CD4-positive, alpha-beta T cell (primary cell): Measurements from ENCODE around the gene CATSPERZ. TPM values are rescaled to one million over a fixed set of nuclear protein-coding genes. Genes with fewer than 3 reads are reported as not detected.
A peak's percentile ranks its signal among the peaks of the same experiment; 100 is the strongest.

Experiments used
- ATAC-seq: fragments of 200-7000 bp; cut with Tn5 transposase; one replicate; pipeline ENCODE4 v1.10.0; 2022; ENCODE audit warnings: mild to moderate bottlenecking; ENCODE audit not compliant: poor library complexity
- CTCF ChIA-PET: fragments of 350-600 bp; sonication (Branson Sonifier 250); formaldehyde crosslinking; loops from one replicate; lab custom pipeline; 2021; ENCODE audit warnings: antibody characterized with exemption, inconsistent platforms; lab: Charles Lee
- POLR2A ChIA-PET: fragments of 350-600 bp; sonication (Branson Sonifier 250); formaldehyde crosslinking; loops from one replicate; lab custom pipeline; 2021; ENCODE audit warnings: antibody characterized with exemption, inconsistent platforms; lab: Charles Lee
- DNase-seq, 14 experiments: peaks; one replicate each; pipeline ENCODE4 v3.0.0-alpha.2; 2013 to 2020; ENCODE audit warnings: mixed read lengths in 2 of 14
- H3K27ac ChIP-seq, 2 donors: one replicate each; pipeline versions ENCODE4 v1.5.1 to v1.7.0; 2013; ENCODE audit warnings: low read length in 2 of 2, low read depth in 1 of 2, mild to moderate bottlenecking in 1 of 2
- H3K27me3 ChIP-seq, 2 experiments: 1 replicate in 1 of 2; 2 replicates in 1 of 2; pipeline versions ENCODE4 v1.6.1 to v1.7.0; 2013; ENCODE audit warnings: low read length in 2 of 2, control low read depth in 1 of 2, mild to moderate bottlenecking in 1 of 2, moderate library complexity in 1 of 2; ENCODE audit not compliant: insufficient read depth in 2 of 2, control insufficient read depth in 1 of 2
- H3K36me3 ChIP-seq: one replicate; pipeline ENCODE4 v1.6.1; 2013; ENCODE audit warnings: low read length, control low read depth; ENCODE audit not compliant: insufficient read depth
- H3K4me1 ChIP-seq: one replicate; pipeline ENCODE4 v1.6.1; 2013; ENCODE audit warnings: low read length, control low read depth; ENCODE audit not compliant: insufficient read depth
- H3K4me3 ChIP-seq: one replicate; pipeline ENCODE4 v1.5.1; 2013; ENCODE audit warnings: mild to moderate bottlenecking, low read length, moderate library complexity
- H3K9me3 ChIP-seq, 2 experiments: 1 replicate in 1 of 2; 2 replicates in 1 of 2; pipeline versions ENCODE4 v1.6.1 to v1.7.0; 2013; ENCODE audit warnings: low read length in 2 of 2, mild to moderate bottlenecking in 2 of 2, control low read depth in 1 of 2, moderate library complexity in 1 of 2; ENCODE audit not compliant: control insufficient read depth in 1 of 2, insufficient read depth in 1 of 2
- H3K27ac Mint-ChIP-seq: one replicate; pipeline ENCODE4 v1.8.0; 2020; ENCODE audit warnings: mixed read lengths
- H3K27me3 Mint-ChIP-seq: one replicate; pipeline ENCODE4 v1.8.0; 2021; ENCODE audit warnings: mixed read lengths
- H3K36me3 Mint-ChIP-seq: one replicate; pipeline ENCODE4 v1.8.0; 2021; ENCODE audit warnings: low read depth, mixed read lengths
- H3K4me1 Mint-ChIP-seq: one replicate; pipeline ENCODE4 v1.8.0; 2021; ENCODE audit warnings: low read depth, mixed read lengths
- H3K4me3 Mint-ChIP-seq: one replicate; pipeline ENCODE4 v1.8.0; 2020; ENCODE audit warnings: mild to moderate bottlenecking, mixed read lengths
- H3K9me3 Mint-ChIP-seq: one replicate; pipeline ENCODE4 v1.8.0; 2020; ENCODE audit warnings: mixed read lengths
- CTCF ChIP-seq: fragments of 200-600 bp; IDR thresholded peaks from one replicate; pipeline ENCODE4 v1.8.0; 2022; ENCODE audit warnings: antibody characterized with exemption, mild to moderate bottlenecking
- intact Hi-C, 2 experiments: fragments of 100-400 bp; cut with DNase I in 1 of 2; cut with micrococcal nuclease in 1 of 2; formaldehyde crosslinking; loops; one replicate each; pipeline versions ENCODE4 v1.15.1 to v1.9.0; 2023 to 2025; cut with DNase I, micrococcal nuclease
- total RNA-seq, 174 experiments: library from RNA in 2 of 174; stranded (reverse) in 2 of 174; gene quantifications; one replicate each; pipeline ENCODE4 v1.2.3 and lab custom pipeline; 2021 to 2026

CATSPERZ gene
- total RNA-seq, 2 experiments from 2014 or later: not detected

- ChIA-PET CTCF (interaction anchor here (1.3 to 3.9 kb wide), 4 partner anchors 10 to 70 kb away, joined by 3 to 34 read pairs (median 9); partner anchors contain the start of genes PRDX5 and TRMT112), POLR2A (interaction anchor here (1.4 to 4.7 kb wide), 5 partner anchors 14 to 156 kb away, joined by 3 to 103 read pairs (median 9); partner anchors contain the start of genes ESRRA, PRDX5, STIP1 and TRMT112)
- Histone ChIP-seq H3K36me3 (peaks cover 53% of the 10 kb centered on the region), H3K4me1 (peaks cover 55% of the 10 kb centered on the region), H3K4me3 (peak overlapping the region; percentile 81), H3K27ac (no peak overlapping the region), H3K27me3 (no peaks in the 10 kb centered on the region), H3K9me3 (no peaks in the 10 kb centered on the region)
- Mint-ChIP-seq H3K27ac (peak overlapping the region; percentile 93), H3K9me3 (no peaks in the 10 kb centered on the region), H3K27me3 (no peaks in the 10 kb centered on the region), H3K36me3 (peaks cover 43% of the 10 kb centered on the region), H3K4me1 (peaks cover 54% of the 10 kb centered on the region), H3K4me3 (peak overlapping the region; percentile 92)
- intact Hi-C loops: loop anchor here in 1 of 2 experiments (5.0 kb wide), 1 partner anchor 34 kb away; the partner anchor contains the start of gene ESRRA
- peak in 1 of 14 experiments; percentile 49 for DNase-seq
- TF ChIP-seq CTCF: no peak
- no peak for ATAC-seq
Measured at GRCh38 chr11:64341429-64341828, 41.3 kb downstream of the CATSPERZ start.

DNA sequence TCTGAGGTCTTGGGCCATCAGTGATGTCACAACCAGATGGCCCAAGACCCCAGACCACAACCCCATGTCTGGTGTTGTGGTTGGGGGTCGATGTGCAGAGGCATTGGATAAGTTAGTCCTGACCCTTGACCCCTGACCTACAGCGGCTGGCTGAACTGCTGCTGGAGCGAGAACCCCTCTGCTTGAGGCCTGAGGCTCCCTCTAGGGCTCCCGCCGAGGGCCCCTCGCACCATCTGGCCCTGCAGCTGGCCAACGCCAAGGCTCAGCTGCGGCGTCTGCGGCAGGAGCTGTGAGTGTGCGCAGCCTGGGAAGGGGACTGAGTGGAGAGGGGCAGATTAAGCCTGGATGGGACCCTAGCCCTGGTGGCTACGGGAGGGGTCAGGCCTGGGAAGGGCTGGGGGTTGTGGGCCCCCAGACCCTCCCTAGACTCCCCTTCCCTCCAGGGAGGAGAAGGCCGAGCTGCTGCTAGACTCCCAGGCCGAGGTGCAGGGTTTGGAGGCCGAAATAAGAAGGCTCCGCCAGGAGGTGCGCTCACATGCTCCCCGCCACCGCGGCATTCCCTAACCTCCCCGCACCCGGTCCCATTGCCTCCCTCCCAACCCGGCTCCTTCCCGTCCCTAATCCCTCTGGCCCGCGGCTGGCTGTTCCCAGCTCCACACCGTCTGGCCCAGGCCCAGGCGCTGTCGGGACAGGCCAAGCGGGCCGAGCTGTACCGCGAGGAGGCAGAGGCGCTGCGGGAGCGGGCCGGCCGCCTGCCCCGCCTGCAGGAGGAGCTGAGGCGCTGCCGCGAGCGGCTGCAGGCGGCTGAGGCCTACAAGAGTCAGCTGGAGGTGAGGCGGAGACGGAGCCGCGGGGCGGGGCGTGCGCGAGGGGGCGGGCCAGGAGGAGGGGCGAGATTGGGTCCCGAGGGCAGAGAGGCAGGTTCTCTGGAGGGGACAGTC is 42.0 kb downstream of the CATSPERZ start:
- no peak for TF ChIP-seq CTCF
- H3K9me3 Mint-ChIP-seq: no peaks in the 10 kb centered on the region
- CTCF ChIA-PET: interaction anchor here (0.7 to 3.9 kb wide), 10 partner anchors 9 to 102 kb away, joined by 3 to 34 read pairs (median 4); partner anchors contain the start of genes ESRRA, PRDX5 and TRMT112
- intact Hi-C loops: loop anchor here in 1 of 2 experiments (5.0 kb wide), 1 partner anchor 35 kb away; the partner anchor contains the start of gene ESRRA
- H3K36me3 Mint-ChIP-seq: peaks cover 44% of the 10 kb centered on the region
- Histone ChIP-seq H3K36me3 (peaks cover 55% of the 10 kb centered on the region), H3K27ac (peak overlapping the region in 1 of 2 donors; percentile 50), H3K4me3 (peak overlapping the region; percentile 7), H3K27me3 (no peaks in the 10 kb centered on the region), H3K4me1 (peaks cover 55% of the 10 kb centered on the region), H3K9me3 (no peaks in the 10 kb centered on the region)
- DNase-seq (peak; percentile 78 to 94 (median 91)), ATAC-seq (peak; percentile 68)
- H3K4me3 Mint-ChIP-seq: peak overlapping the region; percentile 34
- peaks cover 54% of the 10 kb centered on the region for H3K4me1 Mint-ChIP-seq
- H3K27me3 Mint-ChIP-seq: no peaks in the 10 kb centered on the region
- POLR2A ChIA-PET: interaction anchor here (0.9 to 4.7 kb wide), 6 partner anchors 10 to 156 kb away, joined by 3 to 103 read pairs (median 6); partner anchors contain the start of genes PRDX5, STIP1 and TRMT112
- H3K27ac Mint-ChIP-seq: no peak overlapping the region
